B cell (primary cell): ENCODE data around the gene ASB18. TPM values are rescaled to one million over a fixed set of nuclear protein-coding genes. Genes with fewer than 3 reads are reported as not detected.

Experiments
- ATAC-seq: fragments of 200-7000 bp; cut with Tn5 transposase; one replicate; pipeline ENCODE4 v1.10.0; 2021; ENCODE audit warnings: low read depth, mild to moderate bottlenecking, moderate number of reproducible peaks, moderate library complexity
- CTCF ChIA-PET: fragments of 350-600 bp; sonication (Branson Sonifier 250); formaldehyde crosslinking; loops from one replicate; lab custom pipeline; 2021; ENCODE audit warnings: antibody characterized with exemption, inconsistent platforms; lab: Charles Lee
- POLR2A ChIA-PET: fragments of 350-600 bp; sonication (Branson Sonifier 250); formaldehyde crosslinking; loops from one replicate; lab custom pipeline; 2021; ENCODE audit warnings: antibody characterized with exemption; lab: Charles Lee
- DNase-seq: peaks from one replicate; pipeline ENCODE4 v3.0.0; 2013
- H2AFZ ChIP-seq: 2 replicates; pipeline ENCODE4 v1.6.1; 2012; ENCODE audit warnings: mild to moderate bottlenecking, low read depth, low read length; ENCODE audit not compliant: insufficient read depth, poor library complexity, severe bottlenecking
- H3K27ac ChIP-seq, 2 donors: 1 replicate in 1 of 2; 2 replicates in 1 of 2; pipeline ENCODE4 v1.5.1; 2012 to 2013; ENCODE audit warnings: low read length in 2 of 2, mild to moderate bottlenecking in 2 of 2, moderate library complexity in 1 of 2
- H3K27me3 ChIP-seq, 4 experiments: fragments of 200-600 bp in 1 of 4; sonication (generic) in 1 of 4; replicated peaks in 1 of 4; 1 replicate in 2 of 4; 2 replicates in 2 of 4; pipeline versions ENCODE4 v1.6.1 to v1.7.0; 2013 to 2016; ENCODE audit warnings: low read length in 3 of 4, mild to moderate bottlenecking in 2 of 4, mixed read lengths in 1 of 4, moderate library complexity in 1 of 4; ENCODE audit not compliant: insufficient read depth in 4 of 4, control insufficient read depth in 3 of 4; ENCODE audit errors: control extremely low read depth in 1 of 4
- H3K36me3 ChIP-seq, 2 experiments: replicated peaks in 1 of 2; 1 replicate in 1 of 2; 2 replicates in 1 of 2; pipeline versions ENCODE4 v1.6.1 to v1.7.1; 2013; ENCODE audit warnings: low read length in 1 of 2; ENCODE audit not compliant: insufficient read depth in 2 of 2, control insufficient read depth in 1 of 2; ENCODE audit errors: control extremely low read depth in 1 of 2, extremely low read depth in 1 of 2
- H3K4me1 ChIP-seq, 2 donors: fragments of 200-600 bp in 1 of 2; sonication (generic) in 1 of 2; 1 replicate in 1 of 2; 2 replicates in 1 of 2; pipeline versions ENCODE4 v1.5.1 to v1.6.1; 2013 to 2017; ENCODE audit warnings: low read length in 2 of 2; ENCODE audit not compliant: control insufficient read depth in 2 of 2, insufficient read depth in 2 of 2
- H3K4me2 ChIP-seq: replicated peaks from 2 replicates; pipeline ENCODE3; 2012; ENCODE audit warnings: mild to moderate bottlenecking, low read depth, low read length; ENCODE audit not compliant: poor library complexity, severe bottlenecking
- H3K4me3 ChIP-seq, 5 experiments: fragments of 200-600 bp in 1 of 5; sonication (generic) in 1 of 5; 1 replicate in 3 of 5; 2 replicates in 2 of 5; pipeline versions ENCODE4 v1.5.1 to v1.7.0; 2011 to 2016; ENCODE audit warnings: low read length in 4 of 5, mild to moderate bottlenecking in 4 of 5, low read depth in 2 of 5, control low read depth in 1 of 5, moderate library complexity in 1 of 5; ENCODE audit not compliant: insufficient read depth in 1 of 5; ENCODE audit errors: control extremely low read depth in 1 of 5, extremely low read depth in 1 of 5
- H3K79me2 ChIP-seq: fragments of 200-600 bp; sonication (generic); one replicate; pipeline ENCODE4 v1.6.0; 2016; ENCODE audit warnings: low read length; ENCODE audit not compliant: control insufficient read depth, insufficient read depth
- H3K9ac ChIP-seq: fragments of 200-600 bp; sonication (generic); 2 replicates; pipeline ENCODE4 v1.6.1; 2017; ENCODE audit warnings: mild to moderate bottlenecking, low read length, moderate library complexity
- H3K9me3 ChIP-seq, 3 donors: one replicate each; pipeline versions ENCODE4 v1.6.1 to v1.7.1; 2013; ENCODE audit warnings: low read length in 2 of 3; ENCODE audit not compliant: control insufficient read depth in 2 of 3, insufficient read depth in 1 of 3; ENCODE audit errors: control extremely low read depth in 1 of 3
- H4K20me1 ChIP-seq: 2 replicates; pipeline ENCODE4 v1.6.0; 2012; ENCODE audit warnings: mild to moderate bottlenecking, low read length; ENCODE audit not compliant: insufficient read depth, control insufficient read depth, poor library complexity, severe bottlenecking
- H3K27ac Mint-ChIP-seq: one replicate; pipeline ENCODE4 v1.8.0; 2021; ENCODE audit warnings: mixed read lengths
- H3K27me3 Mint-ChIP-seq: one replicate; pipeline ENCODE4 v1.8.0; 2021; ENCODE audit warnings: mixed read lengths
- H3K4me1 Mint-ChIP-seq: one replicate; pipeline ENCODE4 v1.8.0; 2021; ENCODE audit warnings: mixed read lengths
- H3K4me3 Mint-ChIP-seq: one replicate; pipeline ENCODE4 v1.8.0; 2021; ENCODE audit warnings: mixed read lengths
- H3K9me3 Mint-ChIP-seq: one replicate; pipeline ENCODE4 v1.8.0; 2022; ENCODE audit warnings: mixed read lengths; ENCODE audit not compliant: insufficient read depth
- EZH2 ChIP-seq: IDR thresholded peaks from 2 replicates; pipeline ENCODE4 v1.6.1; 2012; ENCODE audit warnings: borderline replicate concordance, low read depth, mild to moderate bottlenecking, moderate library complexity, low read length; ENCODE audit not compliant: insufficient read depth, poor library complexity, severe bottlenecking
- WGBS: methylation state at CpG from one replicate; pipeline ENCODE4 v1.1.5; 2013; ENCODE audit warnings: missing lambda C conversion rate; ENCODE audit not compliant: insufficient coverage; 5-methylcytosine and 5-hydroxymethylcytosine counted together
- intact Hi-C: fragments of 100-400 bp; cut with micrococcal nuclease; formaldehyde crosslinking; loops from one replicate; pipeline ENCODE4 v1.10.0; 2022
- polyA minus RNA-seq: library from RNA; depleted of rRNA, polyadenylated mRNA; stranded (reverse); fragments of >200 nt; gene quantifications from 2 replicates; pipeline ENCODE4 v1.2.3, GENCODE V29; 2012
- polyA plus RNA-seq: library from polyadenylated mRNA; depleted of rRNA; stranded (reverse); fragments of >200 nt; gene quantifications from 2 replicates; pipeline ENCODE4 v1.2.3, GENCODE V29; 2012
- total RNA-seq, 2 donors: library from RNA; stranded (reverse); fragments of 120-200 nt in 1 of 2; gene quantifications; 1 replicate in 1 of 2; 2 replicates in 1 of 2; pipeline versions ENCODE4 v1.2.3 to v1.2.4, GENCODE V29; 2013 to 2022
- TF ChIP-seq, protein P1 (sequence below): fragments of 200-600 bp; IDR thresholded peaks from one replicate; pipeline ENCODE4 v1.8.0; 2022; ENCODE audit warnings: antibody characterized with exemption, mild to moderate bottlenecking

ASB18 gene, protein sequence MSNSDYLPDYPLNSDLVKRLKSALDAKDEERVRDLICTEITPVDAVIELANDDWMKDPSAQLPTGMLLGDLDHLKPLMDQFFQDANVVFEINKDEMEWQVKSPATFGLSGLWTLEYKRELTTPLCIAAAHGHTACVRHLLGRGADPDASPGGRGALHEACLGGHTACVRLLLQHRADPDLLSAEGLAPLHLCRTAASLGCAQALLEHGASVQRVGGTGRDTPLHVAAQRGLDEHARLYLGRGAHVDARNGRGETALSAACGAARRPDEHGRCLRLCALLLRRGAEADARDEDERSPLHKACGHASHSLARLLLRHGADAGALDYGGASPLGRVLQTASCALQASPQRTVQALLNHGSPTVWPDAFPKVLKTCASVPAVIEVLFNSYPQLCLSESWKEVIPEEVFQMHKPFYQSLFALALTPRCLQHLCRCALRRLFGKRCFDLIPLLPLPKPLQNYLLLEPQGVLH
- total RNA-seq = not detected in 2 replicates
- total RNA-seq (2013) = 0.21 TPM
- not detected in 2 replicates for polyA plus RNA-seq
- not detected in 2 replicates for polyA minus RNA-seq

DNA sequence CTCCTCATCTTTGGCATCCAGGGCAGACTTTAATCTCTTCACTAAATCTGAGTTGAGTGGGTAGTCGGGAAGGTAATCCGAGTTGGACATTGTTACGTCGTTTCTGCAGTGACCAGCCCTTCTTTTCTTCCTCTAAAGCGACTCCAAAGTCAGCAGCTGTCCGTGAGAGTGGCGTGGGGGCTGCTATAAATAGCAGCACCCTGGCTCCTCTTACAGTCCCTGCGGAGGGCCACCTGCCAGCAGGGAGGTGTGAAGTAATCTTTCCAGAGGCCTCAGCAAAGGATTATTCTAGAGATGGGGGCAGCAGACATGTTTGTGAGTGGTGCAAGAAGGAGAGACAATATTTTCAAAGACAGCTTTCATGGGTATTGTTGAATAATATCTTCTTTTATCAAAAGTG, at the start of gene ASB18:
Gene ASB18 (minus strand): TSS at position 151 of the 400 bp plus-strand sequence. CDS start 61 bp downstream, at position 90.
- DNase-seq = no peak
- TF ChIP-seq, protein P1, sequence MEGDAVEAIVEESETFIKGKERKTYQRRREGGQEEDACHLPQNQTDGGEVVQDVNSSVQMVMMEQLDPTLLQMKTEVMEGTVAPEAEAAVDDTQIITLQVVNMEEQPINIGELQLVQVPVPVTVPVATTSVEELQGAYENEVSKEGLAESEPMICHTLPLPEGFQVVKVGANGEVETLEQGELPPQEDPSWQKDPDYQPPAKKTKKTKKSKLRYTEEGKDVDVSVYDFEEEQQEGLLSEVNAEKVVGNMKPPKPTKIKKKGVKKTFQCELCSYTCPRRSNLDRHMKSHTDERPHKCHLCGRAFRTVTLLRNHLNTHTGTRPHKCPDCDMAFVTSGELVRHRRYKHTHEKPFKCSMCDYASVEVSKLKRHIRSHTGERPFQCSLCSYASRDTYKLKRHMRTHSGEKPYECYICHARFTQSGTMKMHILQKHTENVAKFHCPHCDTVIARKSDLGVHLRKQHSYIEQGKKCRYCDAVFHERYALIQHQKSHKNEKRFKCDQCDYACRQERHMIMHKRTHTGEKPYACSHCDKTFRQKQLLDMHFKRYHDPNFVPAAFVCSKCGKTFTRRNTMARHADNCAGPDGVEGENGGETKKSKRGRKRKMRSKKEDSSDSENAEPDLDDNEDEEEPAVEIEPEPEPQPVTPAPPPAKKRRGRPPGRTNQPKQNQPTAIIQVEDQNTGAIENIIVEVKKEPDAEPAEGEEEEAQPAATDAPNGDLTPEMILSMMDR = no peak
- no peak for TF ChIP-seq EZH2
- WGBS = 78% methylated on average over 4 of the region's 8 CpGs
- Histone ChIP-seq H3K36me3 (no peaks in the 10 kb centered on the region), H3K79me2 (no peaks in the 10 kb centered on the region), H3K9ac (no peak within 1 kb of the TSS), H3K4me3 (no peak within 1 kb of the TSS), H3K27ac (no peak within 1 kb of the TSS), H3K4me1 (no peaks in the 10 kb centered on the region), H3K27me3 (no peaks in the 10 kb centered on the region), H4K20me1 (no peaks in the 10 kb centered on the region), H2AFZ (no peak within 1 kb of the TSS), H3K4me2 (no peak within 1 kb of the TSS), H3K9me3 (peaks cover 0 to 22% (median 1%) of the 10 kb centered on the region in 3 donors)
- Mint-ChIP-seq H3K27ac (no peak within 1 kb of the TSS), H3K4me1 (no peaks in the 10 kb centered on the region), H3K9me3 (peaks cover 5% of the 10 kb centered on the region), H3K4me3 (no peak within 1 kb of the TSS), H3K27me3 (peaks cover 17% of the 10 kb centered on the region)
- intact Hi-C loops = no loop called here
- ATAC-seq = no peak
- ChIA-PET POLR2A (no interaction called here), CTCF (no interaction called here)

DNA sequence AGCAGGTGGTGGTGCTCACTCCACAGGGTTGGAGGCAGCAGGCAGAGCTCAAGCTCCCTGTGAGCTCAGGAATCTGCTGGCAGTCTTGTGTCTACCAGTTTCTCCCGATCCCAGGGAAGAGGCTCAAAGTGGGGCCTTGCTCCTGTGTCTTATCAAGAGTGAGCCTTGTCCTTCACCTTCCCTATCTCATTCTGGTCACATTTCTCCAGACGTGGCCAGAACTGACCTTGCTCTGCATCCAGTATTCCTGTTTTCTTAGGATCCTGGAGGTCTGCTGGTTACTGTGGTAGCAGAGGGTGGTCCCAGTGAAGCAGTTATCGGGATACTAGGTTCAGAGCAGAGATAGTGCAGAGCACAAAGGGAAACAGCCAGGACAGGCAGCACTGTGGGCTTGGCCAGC, 47.1 kb upstream of the ASB18 start:
- no peak overlapping the region for H3K27ac Mint-ChIP-seq
- H3K9me3 ChIP-seq = peaks cover 0 to 7% (median 6%) of the 10 kb centered on the region in 3 donors
- H3K36me3 ChIP-seq = no peaks in the 10 kb centered on the region
- no peaks in the 10 kb centered on the region for H3K27me3 ChIP-seq
- no peak overlapping the region for H3K27ac ChIP-seq
- no peak overlapping the region for H3K4me2 ChIP-seq
- intact Hi-C loops = no loop called here
- no peaks in the 10 kb centered on the region for H3K9me3 Mint-ChIP-seq
- no peak overlapping the region for H3K4me3 Mint-ChIP-seq
- H3K4me1 Mint-ChIP-seq = no peaks in the 10 kb centered on the region
- peaks cover 10% of the 10 kb centered on the region for H3K27me3 Mint-ChIP-seq
- WGBS = 94% methylated on average over 3 of the region's 3 CpGs
- H3K4me1 ChIP-seq = no peaks in the 10 kb centered on the region
- CTCF ChIA-PET = no interaction called here
- no peaks in the 10 kb centered on the region for H3K79me2 ChIP-seq
- DNase-seq = no peak
- POLR2A ChIA-PET = no interaction called here
- no peak for ATAC-seq
- no peaks in the 10 kb centered on the region for H4K20me1 ChIP-seq
- H3K9ac ChIP-seq = no peak overlapping the region
- no peak overlapping the region for H2AFZ ChIP-seq
- TF ChIP-seq, protein P1 = no peak
- TF ChIP-seq EZH2 = no peak
- no peak overlapping the region for H3K4me3 ChIP-seq
